Glomerular visceral epithelial cell (primary cell): Measurements from ENCODE around the gene SLITRK2.

Experiments used
- DNase-seq: peaks from one replicate; pipeline ENCODE4 v3.0.0-alpha.2; 2016; ENCODE audit errors: extremely low spot score

Gene SLITRK2

DNA sequence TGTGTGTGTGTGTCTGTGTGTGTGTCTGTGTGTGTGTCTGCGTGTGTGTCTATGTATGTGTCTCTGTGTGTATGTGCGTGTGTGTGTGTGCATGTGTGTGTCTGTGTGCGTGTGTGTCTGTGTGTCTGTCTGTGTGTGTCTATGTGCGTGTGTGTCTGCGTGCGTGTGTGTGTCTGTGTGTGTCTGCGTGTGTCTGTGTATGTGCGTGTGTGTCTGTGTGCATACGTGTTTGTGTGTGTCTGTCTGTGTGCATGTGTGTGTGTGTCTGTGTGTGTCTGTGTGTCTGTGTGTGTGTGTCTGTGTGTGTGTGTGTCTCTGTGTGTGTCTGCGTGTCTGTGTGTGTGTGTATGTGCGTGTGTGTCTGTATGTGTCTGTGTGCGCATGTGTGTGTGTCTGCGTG, 35.6 kb downstream of the SLITRK2 start:
- DNase-seq: no peak

- DNase-seq: no peak
Measured at GRCh38 chrX:145856181-145856580, 38.6 kb downstream of the SLITRK2 start.

- no peak for DNase-seq
Measured at GRCh38 chrX:145861818-145862217, 44.2 kb downstream of the SLITRK2 start.

DNA sequence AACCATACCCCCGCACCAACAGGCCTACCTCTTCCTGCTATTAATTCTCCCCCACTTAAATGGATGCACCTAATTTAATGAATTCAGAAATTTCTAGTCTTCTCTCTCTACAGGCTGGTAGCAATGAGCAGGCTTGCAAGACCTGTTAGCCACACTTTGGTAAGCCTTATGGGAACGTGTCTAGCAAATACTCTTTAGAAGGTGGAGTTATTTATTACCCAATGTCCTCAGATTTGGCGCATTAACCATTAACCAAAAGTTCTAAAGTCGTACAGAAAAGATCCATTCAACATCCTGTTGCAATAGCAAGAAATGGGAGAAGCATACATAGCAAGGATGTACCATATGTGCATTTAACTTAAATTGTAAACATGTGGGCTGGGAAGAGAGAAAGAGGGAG, 47.5 kb downstream of the SLITRK2 start:
- DNase-seq: no peak
